Adrenal gland (tissue), 12 donors: ENCODE results near the gene NAA38. TPM values are rescaled to one million over a fixed set of nuclear protein-coding genes. Genes with fewer than 3 reads are reported as not detected.

Experiments used
- DNase-seq, 7 donors: peaks; one replicate each; pipeline ENCODE4 v3.0.0-alpha.2; 2019 to 2020
- H3K27ac ChIP-seq, 5 donors: fragments of 200-600 bp; sonication (generic) in 4 of 5; 1 replicate in 3 of 5; 2 replicates in 2 of 5; pipeline versions ENCODE4 v1.5.1 to v1.8.0; 2016 to 2020; ENCODE audit warnings: mild to moderate bottlenecking in 1 of 5
- H3K27me3 ChIP-seq: fragments of 200-600 bp; 2 replicates; pipeline ENCODE4 v1.8.0; 2021
- H3K36me3 ChIP-seq, 2 donors: fragments of 200-600 bp; replicated peaks in 1 of 2; 1 replicate in 1 of 2; 2 replicates in 1 of 2; pipeline versions ENCODE4 v1.5.1 to v1.8.0; 2018 to 2022
- H3K4me1 ChIP-seq, 2 donors: fragments of 200-600 bp; replicated peaks in 1 of 2; 1 replicate in 1 of 2; 2 replicates in 1 of 2; pipeline versions ENCODE4 v1.5.1 to v1.8.0; 2018 to 2021
- H3K4me3 ChIP-seq, 4 donors: fragments of 200-600 bp; sonication (generic) in 3 of 4; one replicate each; pipeline ENCODE4 v1.5.1; 2016 to 2018
- H3K9me3 ChIP-seq, 3 donors: fragments of 200-600 bp; sonication (generic) in 1 of 3; replicated peaks in 1 of 3; 1 replicate in 2 of 3; 2 replicates in 1 of 3; pipeline versions ENCODE4 v1.5.1 to v1.8.0; 2016 to 2021
- POLR2A ChIP-seq, 2 donors: fragments of 450-650 bp; IDR thresholded peaks; one replicate each; pipeline ENCODE4 v1.6.1; 2017; ENCODE audit warnings: antibody characterized with exemption in 2 of 2, mild to moderate bottlenecking in 2 of 2, moderate library complexity in 1 of 2
- WGBS, 4 donors: extraction: QIAGEN DNeasy Blood & Tissue Kit in 2 of 4; methylation state at CpG; one replicate each; pipeline versions ENCODE4 v1.1.5 to v1.1.7; 2013 to 2017; 5-methylcytosine and 5-hydroxymethylcytosine counted together
- intact Hi-C, 2 donors: fragments of 100-400 bp; cut with DNase I; formaldehyde crosslinking; loops; one replicate each; pipeline versions ENCODE4 v1.14.1 to v1.15.0; 2022 to 2023
- polyA plus RNA-seq, 3 donors: library from polyadenylated mRNA; stranded (reverse); fragments of 200-250 nt in 2 of 3; fragments of 350-450 nt in 1 of 3; fragmentation: Illumina TruSeq in 1 of 3; extraction: RNeasy Lipid Tissue Mini Kit (QIAGEN cat#74804) in 1 of 3; gene quantifications; one replicate each; pipeline ENCODE4 v1.2.3, GENCODE V29; 2013 to 2014
- total RNA-seq, 9 donors: library from RNA; depleted of rRNA in 4 of 9; stranded (reverse); fragments of >200 nt in 4 of 9; fragments of 120-200 nt in 1 of 9; fragmentation: NEBNext Ultra II Directional in 1 of 9; extraction: Animal tissue kit (Norgen Biotek cat#: 25700) in 1 of 9; gene quantifications; one replicate each; pipeline versions ENCODE4 v1.1.0 to v1.2.4, GENCODE V29; 2013 to 2023
- TF ChIP-seq, protein P1 (sequence below), 6 experiments: fragments of 450-650 bp in 4 of 6; fragments of 200-600 bp in 2 of 6; sonication (generic) in 1 of 6; IDR thresholded peaks; 1 replicate in 5 of 6; 2 replicates in 1 of 6; pipeline versions ENCODE4 v1.5.1 to v1.8.0; 2016 to 2021; ENCODE audit warnings: antibody characterized with exemption in 6 of 6, mild to moderate bottlenecking in 2 of 6, moderate library complexity in 1 of 6
- donor health status: healthy with polysubstance abuse.
- donor health status: Bipolar disorder and iron deficiency.
- donor health status: DM: yes; HTN: yes; CAD: no.
- donor health status: DM: no; HTN: no; CAD: no.
- donor health status: DM: no; HTN: no; CAD: no.
- donor health status: DM: yes; HTN: yes; CAD: no.

The NAA38 gene
- total and polyA plus RNA-seq, 12 donors = 34.5 to 424 (median 128) TPM

GRCh38 chr17:7835814-7836595 lies 21.4 kb downstream of the NAA38 start:
- DNase-seq = peak in 6 of 7 donors; percentile 83 to 94 (median 86)
- intact Hi-C loops = no loop called here
- peak overlapping the region; percentile 98 to 99 (median 98) for H3K27ac ChIP-seq
- H3K4me3 ChIP-seq = peak overlapping the region; percentile 67 to 81 (median 74)
- peaks cover 28 to 41% of the 10 kb centered on the region in 2 donors for H3K4me1 ChIP-seq
- H3K36me3 ChIP-seq = no peaks in the 10 kb centered on the region
- no peaks in the 10 kb centered on the region for H3K27me3 ChIP-seq
- no peaks in the 10 kb centered on the region for H3K9me3 ChIP-seq
- TF ChIP-seq, protein P1, sequence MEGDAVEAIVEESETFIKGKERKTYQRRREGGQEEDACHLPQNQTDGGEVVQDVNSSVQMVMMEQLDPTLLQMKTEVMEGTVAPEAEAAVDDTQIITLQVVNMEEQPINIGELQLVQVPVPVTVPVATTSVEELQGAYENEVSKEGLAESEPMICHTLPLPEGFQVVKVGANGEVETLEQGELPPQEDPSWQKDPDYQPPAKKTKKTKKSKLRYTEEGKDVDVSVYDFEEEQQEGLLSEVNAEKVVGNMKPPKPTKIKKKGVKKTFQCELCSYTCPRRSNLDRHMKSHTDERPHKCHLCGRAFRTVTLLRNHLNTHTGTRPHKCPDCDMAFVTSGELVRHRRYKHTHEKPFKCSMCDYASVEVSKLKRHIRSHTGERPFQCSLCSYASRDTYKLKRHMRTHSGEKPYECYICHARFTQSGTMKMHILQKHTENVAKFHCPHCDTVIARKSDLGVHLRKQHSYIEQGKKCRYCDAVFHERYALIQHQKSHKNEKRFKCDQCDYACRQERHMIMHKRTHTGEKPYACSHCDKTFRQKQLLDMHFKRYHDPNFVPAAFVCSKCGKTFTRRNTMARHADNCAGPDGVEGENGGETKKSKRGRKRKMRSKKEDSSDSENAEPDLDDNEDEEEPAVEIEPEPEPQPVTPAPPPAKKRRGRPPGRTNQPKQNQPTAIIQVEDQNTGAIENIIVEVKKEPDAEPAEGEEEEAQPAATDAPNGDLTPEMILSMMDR (IDR thresholded peaks at IDR 0.05) = peak in 1 of 6 experiments; percentile 7
- TF ChIP-seq POLR2A (IDR thresholded peaks at IDR 0.05) = peak; percentile 72 to 96
- WGBS, 4 donors = 0 to 2% (median 1%) methylated on average over 38 to 61 of the region's 61 CpGs

DNA sequence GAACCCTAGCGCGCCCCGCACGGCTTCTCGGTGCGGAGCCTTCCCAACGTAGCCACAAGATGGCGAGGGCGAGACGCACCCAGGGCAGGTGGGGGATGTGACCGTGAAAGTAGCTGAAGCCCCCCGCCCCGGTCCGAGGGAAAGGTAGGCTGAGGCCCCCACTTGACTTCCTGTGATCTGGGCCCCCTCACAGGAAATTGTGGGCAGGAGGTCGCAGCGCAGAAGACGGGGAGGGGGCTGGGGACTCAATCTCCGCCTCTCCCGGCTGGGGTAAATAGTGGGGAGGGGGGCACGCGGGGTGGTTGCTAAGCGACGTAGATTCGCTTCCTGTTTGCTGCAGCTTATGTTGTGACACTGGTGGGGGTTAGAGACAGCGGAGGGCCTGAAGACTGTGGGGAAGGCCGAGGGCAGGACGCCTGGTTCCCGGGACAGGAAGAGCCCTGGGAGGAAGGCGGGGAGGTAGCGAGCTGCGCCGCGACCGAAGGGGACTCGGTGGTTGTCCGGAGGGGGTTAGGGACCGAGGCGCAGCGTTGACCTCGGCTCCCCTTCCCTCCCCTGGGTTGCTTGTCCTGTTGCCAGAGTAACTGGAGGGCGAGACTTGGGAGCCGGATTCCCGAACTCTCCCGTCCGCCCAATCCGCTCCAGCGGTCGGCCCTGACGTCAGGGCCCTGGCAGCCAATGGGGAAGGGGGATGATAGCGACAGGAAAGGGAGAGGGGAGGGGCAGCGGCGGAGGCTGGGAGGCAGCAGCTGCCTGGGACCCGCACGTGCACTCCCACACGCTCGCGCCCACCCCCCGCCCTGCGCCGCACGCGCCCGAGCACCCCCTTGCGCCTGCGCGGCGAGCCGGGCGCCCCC lies 22.2 kb downstream of the NAA38 start:
- intact Hi-C loops = no loop called here
- H3K27ac ChIP-seq = peak overlapping the region; percentile 98 to 99 (median 98)
- peak overlapping the region; percentile 67 to 75 (median 74) for H3K4me3 ChIP-seq
- H3K4me1 ChIP-seq = peaks cover 22 to 34% of the 10 kb centered on the region in 2 donors
- TF ChIP-seq, protein P1 (IDR thresholded peaks at IDR 0.05) = peak; percentile 70 to 92 (median 84)
- TF ChIP-seq POLR2A (IDR thresholded peaks at IDR 0.05) = peak; percentile 27 to 80
- H3K36me3 ChIP-seq = no peaks in the 10 kb centered on the region
- H3K27me3 ChIP-seq = no peaks in the 10 kb centered on the region
- peak; percentile 97 to 99 (median 98) for DNase-seq
- 0 to 2% (median 0%) methylated on average over 4 to 69 of the region's 69 CpGs for WGBS, 4 donors
- H3K9me3 ChIP-seq = no peaks in the 10 kb centered on the region

GRCh38 chr17:7834542-7834956 lies 22.8 kb downstream of the NAA38 start:
- H3K36me3 ChIP-seq = no peaks in the 10 kb centered on the region
- H3K9me3 ChIP-seq = no peaks in the 10 kb centered on the region
- intact Hi-C loops = no loop called here
- H3K4me3 ChIP-seq = peak overlapping the region; percentile 67 to 76 (median 74)
- 0 to 2% (median 1%) methylated on average over 10 to 20 of the region's 20 CpGs for WGBS, 4 donors
- TF ChIP-seq POLR2A (IDR thresholded peaks at IDR 0.05) = peak in 1 of 2 donors; percentile 20
- TF ChIP-seq, protein P1 (IDR thresholded peaks at IDR 0.05) = no peak
- peaks cover 22 to 32% of the 10 kb centered on the region in 2 donors for H3K4me1 ChIP-seq
- no peaks in the 10 kb centered on the region for H3K27me3 ChIP-seq
- DNase-seq = peak; percentile 71 to 84 (median 77)
- peak overlapping the region; percentile 98 to 99 (median 98) for H3K27ac ChIP-seq
